T-cell (primary cell): ENCODE results near the gene MRPL17. TPM values are rescaled to one million over a fixed set of nuclear protein-coding genes. Genes with fewer than 3 reads are reported as not detected.
A peak's percentile ranks its signal among the peaks of the same experiment; 100 is the strongest.
"Not testable (repeated sequence)": the region's sequence is repeated elsewhere in the genome, so short reads cannot be mapped to it uniquely, and the experiment has no call there.

Source experiments
- ATAC-seq, 4 experiments: fragments of 200-7000 bp in 3 of 4; fragments of 150-1000 bp in 1 of 4; cut with Tn5 transposase; replicated peaks in 1 of 4; 1 replicate in 3 of 4; 2 replicates in 1 of 4; pipeline ENCODE4 v1.10.0; 2021; ENCODE audit warnings: moderate library complexity in 3 of 4, mild to moderate bottlenecking in 2 of 4, moderate number of reproducible peaks in 1 of 4
- CTCF ChIA-PET, 2 donors: fragments of 300-600 bp; sonication (Branson Sonifier 250); formaldehyde crosslinking; loops; one replicate each; lab custom pipeline; 2022; ENCODE audit warnings: antibody characterized with exemption in 2 of 2; lab: Charles Lee
- POLR2A ChIA-PET, 2 donors: fragments of 300-600 bp; sonication (Branson Sonifier 250); formaldehyde crosslinking; loops; one replicate each; lab custom pipeline; 2022; ENCODE audit warnings: antibody characterized with exemption in 2 of 2; lab: Charles Lee
- DNase-seq, 35 experiments: peaks; one replicate each; pipeline versions ENCODE4 v3.0.0 to v3.0.0-alpha.2; 2013 to 2023
- H3K27ac ChIP-seq: one replicate; pipeline ENCODE4 v1.5.1; 2013; ENCODE audit warnings: low read length
- H3K27me3 ChIP-seq, 2 experiments: replicated peaks in 1 of 2; 1 replicate in 1 of 2; 2 replicates in 1 of 2; pipeline versions ENCODE4 v1.6.1 to v1.7.0; 2013; ENCODE audit warnings: low read length in 1 of 2, mixed read lengths in 1 of 2; ENCODE audit not compliant: control insufficient read depth in 2 of 2, insufficient read depth in 2 of 2; ENCODE audit errors: extremely low read depth in 1 of 2
- H3K36me3 ChIP-seq, 2 donors: 1 replicate in 1 of 2; 2 replicates in 1 of 2; pipeline versions ENCODE4 v1.6.1 to v1.7.0; 2013; ENCODE audit warnings: low read length in 1 of 2; ENCODE audit not compliant: control insufficient read depth in 2 of 2, insufficient read depth in 1 of 2; ENCODE audit errors: extremely low read depth in 1 of 2
- H3K4me1 ChIP-seq, 2 experiments: 1 replicate in 1 of 2; 2 replicates in 1 of 2; pipeline versions ENCODE4 v1.6.1 to v1.7.0; 2013; ENCODE audit warnings: low read length in 2 of 2, mixed read lengths in 1 of 2; ENCODE audit not compliant: insufficient read depth in 2 of 2, control insufficient read depth in 1 of 2; ENCODE audit errors: extremely low read depth in 1 of 2
- H3K4me3 ChIP-seq, 2 donors: 1 replicate in 1 of 2; 2 replicates in 1 of 2; pipeline versions ENCODE4 v1.5.1 to v1.7.0; 2013; ENCODE audit warnings: mild to moderate bottlenecking in 2 of 2, low read length in 1 of 2, moderate library complexity in 1 of 2; ENCODE audit not compliant: control insufficient read depth in 1 of 2; ENCODE audit errors: extremely low read depth in 1 of 2
- H3K9me3 ChIP-seq: 2 replicates; pipeline ENCODE4 v1.7.0; 2013
- H3K27ac Mint-ChIP-seq, 2 donors: one replicate each; pipeline ENCODE4 v1.8.0; 2020 to 2021; ENCODE audit warnings: mild to moderate bottlenecking in 2 of 2, mixed read lengths in 2 of 2
- H3K27me3 Mint-ChIP-seq, 2 donors: one replicate each; pipeline ENCODE4 v1.8.0; 2021 to 2022; ENCODE audit warnings: mixed read lengths in 2 of 2
- H3K36me3 Mint-ChIP-seq: one replicate; pipeline ENCODE4 v1.8.0; 2021; ENCODE audit warnings: mixed read lengths
- H3K4me1 Mint-ChIP-seq, 3 donors: one replicate each; pipeline ENCODE4 v1.8.0; 2020 to 2022; ENCODE audit warnings: mixed read lengths in 3 of 3, mild to moderate bottlenecking in 1 of 3
- H3K4me3 Mint-ChIP-seq, 3 donors: one replicate each; pipeline ENCODE4 v1.8.0; 2020 to 2022; ENCODE audit warnings: mild to moderate bottlenecking in 3 of 3, mixed read lengths in 3 of 3, moderate library complexity in 3 of 3
- H3K9me3 Mint-ChIP-seq, 3 donors: one replicate each; pipeline ENCODE4 v1.8.0; 2020 to 2022; ENCODE audit warnings: mixed read lengths in 3 of 3
- WGBS: methylation state at CpG from one replicate; pipeline ENCODE4 v1.1.5; 2013; ENCODE audit warnings: missing lambda C conversion rate; ENCODE audit not compliant: insufficient coverage; 5-methylcytosine and 5-hydroxymethylcytosine counted together
- total RNA-seq, 35 experiments: library from RNA in 6 of 35; stranded (reverse) in 6 of 35; fragments of 120-200 nt in 1 of 35; gene quantifications; one replicate each; pipeline versions ENCODE4 v1.2.1 to v1.2.4 and lab custom pipeline; 2013 to 2026

Gene MRPL17
- total RNA-seq, 5 donors from 2014 or later (not counting 1 experiment from before 2014, with no cell fraction given): 12.1 to 33.1 (median 30.2) TPM

- Mint-ChIP-seq H3K4me3 (no peak overlapping the region), H3K27ac (no peak overlapping the region), H3K4me1 (peaks cover 19 to 32% (median 31%) of the 10 kb centered on the region in 3 donors), H3K27me3 (no peaks in the 10 kb centered on the region), H3K36me3 (no peaks in the 10 kb centered on the region), H3K9me3 (no peaks in the 10 kb centered on the region)
- DNase-seq (no peak), ATAC-seq (no peak)
- no peaks in the 10 kb centered on the region for H3K27me3 ChIP-seq
- no peak overlapping the region for H3K4me3 ChIP-seq
- peaks cover 0 to 10% of the 10 kb centered on the region in 2 experiments for H3K4me1 ChIP-seq
- no peaks in the 10 kb centered on the region for H3K36me3 ChIP-seq
- no peak overlapping the region for H3K27ac ChIP-seq
- ChIA-PET POLR2A (no interaction called here), CTCF (interaction anchor here (1.0 to 1.2 kb wide), 2 partner anchors 8 to 314 kb away, joined by 3 to 7 read pairs; no protein-coding TSS in a partner anchor)
- H3K9me3 ChIP-seq: no peaks in the 10 kb centered on the region
These were observed 9.0 kb upstream of the MRPL17 start for GRCh38 chr11:6692128-6692527.

DNA sequence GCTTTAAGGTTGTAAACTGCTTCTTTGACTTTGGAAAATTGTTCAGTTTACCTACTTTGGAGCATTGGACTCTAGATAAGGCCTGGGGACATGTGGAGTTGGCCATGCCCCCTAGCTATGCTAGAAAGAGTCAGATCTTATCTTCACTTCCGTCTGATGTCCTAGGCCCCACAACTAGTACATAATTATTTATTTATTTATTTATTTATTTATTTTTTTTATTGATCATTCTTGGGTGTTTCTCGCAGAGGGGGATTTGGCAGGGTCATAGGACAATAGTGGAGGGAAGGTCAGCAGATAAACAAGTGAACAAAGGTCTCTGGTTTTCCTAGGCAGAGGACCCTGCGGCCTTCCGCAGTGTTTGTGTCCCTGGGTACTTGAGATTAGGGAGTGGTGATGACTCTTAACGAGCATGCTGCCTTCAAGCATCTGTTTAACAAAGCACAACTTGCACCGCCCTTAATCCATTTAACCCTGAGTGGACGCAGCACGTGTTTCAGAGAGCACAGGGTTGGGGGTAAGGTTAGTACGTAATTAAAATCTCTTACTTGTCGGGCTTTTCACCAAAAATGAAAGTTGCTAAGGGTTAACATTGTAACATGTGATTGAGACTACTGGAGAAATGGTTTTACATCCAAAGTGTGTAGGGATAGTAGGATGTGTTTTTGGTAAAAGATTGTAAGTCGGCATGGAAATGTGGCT lies 7.4 kb upstream of the MRPL17 start:
- H3K27ac ChIP-seq, DNase-seq, H3K9me3 Mint-ChIP-seq, H3K36me3 ChIP-seq, CTCF ChIA-PET, H3K27me3 ChIP-seq, H3K4me3 Mint-ChIP-seq, H3K36me3 Mint-ChIP-seq, H3K4me3 ChIP-seq, H3K27me3 Mint-ChIP-seq, POLR2A ChIA-PET, ATAC-seq, H3K9me3 ChIP-seq: not testable (repeated sequence)
- H3K4me1 ChIP-seq: peaks cover 0 to 10% of the 10 kb centered on the region in 2 experiments
- 96% methylated on average over 5 of the region's 11 CpGs for WGBS
- peak overlapping the region in 1 of 2 donors; percentile 21 for H3K27ac Mint-ChIP-seq
- H3K4me1 Mint-ChIP-seq: peaks cover 23 to 27% (median 26%) of the 10 kb centered on the region in 3 donors

DNA sequence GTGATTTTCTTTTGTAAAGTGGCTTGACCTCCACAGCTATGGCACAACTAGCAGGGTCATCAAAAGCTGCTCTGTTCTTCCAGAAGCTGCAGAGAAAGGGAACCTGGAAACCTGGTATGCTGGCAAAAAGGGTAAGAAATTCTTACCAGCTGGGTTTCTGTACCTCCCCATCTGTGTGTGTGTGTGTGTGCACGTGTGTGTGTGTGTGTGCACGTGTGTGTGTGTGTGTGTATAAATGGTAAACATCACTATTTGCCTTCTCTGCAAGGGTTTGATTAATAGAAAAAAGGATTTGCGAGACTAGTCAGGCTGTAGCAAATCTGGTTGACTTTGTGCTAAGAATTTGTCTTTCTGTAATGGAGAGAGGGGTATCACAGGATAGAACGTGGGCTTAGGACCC lies 4.7 kb upstream of the MRPL17 start:
- ChIA-PET CTCF (interaction anchor here (0.6 to 2.1 kb wide), 6 partner anchors 50 to 334 kb away, joined by 3 to 9 read pairs (median 4); no protein-coding TSS in a partner anchor), POLR2A (interaction anchor here (0.6 to 0.7 kb wide), 4 partner anchors 15 to 180 kb away, joined by 4 to 20 read pairs (median 8); partner anchors contain the start of gene TPP1 (in 1 of the 2))
- Mint-ChIP-seq H3K27ac (no peak overlapping the region), H3K9me3 (no peaks in the 10 kb centered on the region), H3K4me3 (no peak overlapping the region), H3K27me3 (no peaks in the 10 kb centered on the region), H3K4me1 (peaks cover 13 to 17% (median 13%) of the 10 kb centered on the region in 3 donors), H3K36me3 (peaks cover 2% of the 10 kb centered on the region)
- Histone ChIP-seq H3K27me3 (no peaks in the 10 kb centered on the region), H3K4me3 (no peak overlapping the region), H3K9me3 (no peaks in the 10 kb centered on the region), H3K27ac (no peak overlapping the region), H3K36me3 (no peaks in the 10 kb centered on the region), H3K4me1 (peaks cover 2 to 3% of the 10 kb centered on the region in 2 experiments)
- no peak for ATAC-seq
- 82% methylated on average over 3 of the region's 4 CpGs for WGBS
- DNase-seq: no peak

GRCh38 chr11:6686006-6686405 lies 2.9 kb upstream of the MRPL17 start:
- ATAC-seq (no peak), DNase-seq (no peak)
- Mint-ChIP-seq H3K4me1 (peaks cover 21 to 29% (median 25%) of the 10 kb centered on the region in 3 donors), H3K36me3 (peaks cover 8% of the 10 kb centered on the region), H3K27me3 (no peaks in the 10 kb centered on the region), H3K27ac (no peak overlapping the region), H3K4me3 (no peak overlapping the region), H3K9me3 (no peaks in the 10 kb centered on the region)
- no peaks in the 10 kb centered on the region for H3K9me3 ChIP-seq
- POLR2A ChIA-PET: no interaction called here
- peaks cover 15 to 16% of the 10 kb centered on the region in 2 experiments for H3K4me1 ChIP-seq
- no peaks in the 10 kb centered on the region for H3K27me3 ChIP-seq
- CTCF ChIA-PET: interaction anchor here in 1 of 2 donors (0.7 kb wide), 1 partner anchor 17 kb away, joined by 4 read pairs; no protein-coding TSS in a partner anchor
- H3K4me3 ChIP-seq: no peak overlapping the region
- peaks cover 0 to 8% of the 10 kb centered on the region in 2 donors for H3K36me3 ChIP-seq
- no peak overlapping the region for H3K27ac ChIP-seq

GRCh38 chr11:6684068-6684467 lies 928 bp upstream of the MRPL17 start:
- peaks cover 16% of the 10 kb centered on the region in 2 experiments for H3K4me1 ChIP-seq
- H3K27me3 Mint-ChIP-seq, ATAC-seq, H3K27me3 ChIP-seq, H3K9me3 ChIP-seq, H3K9me3 Mint-ChIP-seq, DNase-seq: not testable (repeated sequence)
- H3K4me3 ChIP-seq: peak overlapping the region in 1 of 2 donors; percentile 88
- Mint-ChIP-seq H3K27ac (peak overlapping the region; percentile 99 to 100), H3K4me3 (peak overlapping the region; percentile 96 to 100 (median 98)), H3K4me1 (peaks cover 29 to 42% (median 32%) of the 10 kb centered on the region in 3 donors), H3K36me3 (peaks cover 17% of the 10 kb centered on the region)
- peak overlapping the region; percentile 92 for H3K27ac ChIP-seq
- CTCF ChIA-PET: interaction anchor here (0.6 to 2.6 kb wide), 13 partner anchors 8 to 305 kb away, joined by 3 to 53 read pairs (median 7); partner anchors contain the start of genes ILK (in 1 of the 2) and RRP8 (in 1 of the 2)
- WGBS: 100% methylated on average over 5 of the region's 14 CpGs
- POLR2A ChIA-PET: interaction anchor here in 1 of 2 donors (1.9 kb wide), 1 partner anchor 72 kb away, joined by 13 read pairs; the partner anchor contains the start of gene TAF10
- peaks cover 9 to 12% of the 10 kb centered on the region in 2 donors for H3K36me3 ChIP-seq

GRCh38 chr11:6682591-6682935 lies 577 bp downstream of the MRPL17 start:
- H3K4me3 Mint-ChIP-seq: peak overlapping the region; percentile 96 to 100 (median 98)
- peaks cover 29 to 50% (median 32%) of the 10 kb centered on the region in 3 donors for H3K4me1 Mint-ChIP-seq
- ChIA-PET POLR2A (interaction anchor here in 1 of 2 donors (0.7 to 1.2 kb wide), 3 partner anchors 63 to 78 kb away, joined by 3 to 5 read pairs (median 5); partner anchors contain the start of gene TPP1), CTCF (interaction anchor here (0.8 to 3.3 kb wide), 19 partner anchors 11 to 304 kb away, joined by 3 to 53 read pairs (median 7); partner anchors contain the start of genes ILK (in 2 of the 2), ARFIP2 (in 1 of the 2), RRP8 (in 1 of the 2) and SMPD1 (in 1 of the 2))
- Histone ChIP-seq H3K4me1 (peaks cover 16 to 18% of the 10 kb centered on the region in 2 experiments), H3K27ac (peak overlapping the region; percentile 56), H3K4me3 (peak overlapping the region; percentile 88 to 92), H3K36me3 (peaks cover 9 to 12% of the 10 kb centered on the region in 2 donors), H3K27me3 (no peaks in the 10 kb centered on the region), H3K9me3 (no peaks in the 10 kb centered on the region)
- H3K36me3 Mint-ChIP-seq: peaks cover 17% of the 10 kb centered on the region
- H3K27ac Mint-ChIP-seq: peak overlapping the region; percentile 99 to 100
- DNase-seq (no peak), ATAC-seq (peak in 1 of 4 experiments; percentile 3)
- H3K27me3 Mint-ChIP-seq: no peaks in the 10 kb centered on the region
- no peaks in the 10 kb centered on the region for H3K9me3 Mint-ChIP-seq
- WGBS: 0% methylated on average over 9 of the region's 10 CpGs
